ENCODE data around the gene ZGRF1. TPM values are rescaled to one million over a fixed set of nuclear protein-coding genes. Genes with fewer than 3 reads are reported as not detected.
"Not testable (repeated sequence)": the region's sequence is repeated elsewhere in the genome, so short reads cannot be mapped to it uniquely, and the experiment has no call there.

The ZGRF1 gene
- total RNA-seq, 2 donors from 2014 or later, result 3.8 to 5.2 TPM

- no peak for DNase-seq (ENCODE audit: low spot score)
- intact Hi-C loops (cut with DNase I), result no loop called here
Measured at GRCh38 chr4:112564706-112565270, 71.9 kb downstream of the ZGRF1 start.

- DNase-seq (ENCODE audit: low spot score), result no peak
- intact Hi-C loops (cut with DNase I), result no loop called here
Measured at GRCh38 chr4:112563431-112564200, 73.1 kb downstream of the ZGRF1 start.

GRCh38 chr4:112562254-112562879, 74.3 kb downstream of the ZGRF1 start:
- DNase-seq (ENCODE audit: low spot score), result no peak
- intact Hi-C loops (cut with DNase I), result no loop called here

GRCh38 chr4:112560084-112560483, 76.6 kb downstream of the ZGRF1 start:
- intact Hi-C loops (cut with DNase I), result no loop called here
- DNase-seq (ENCODE audit: low spot score), result no peak

- intact Hi-C loops (cut with DNase I), result no loop called here
- no peak for DNase-seq (ENCODE audit: low spot score)
Measured at GRCh38 chr4:112559053-112559452, 77.7 kb downstream of the ZGRF1 start.

GRCh38 chr4:112557676-112558411, 78.9 kb downstream of the ZGRF1 start:
- intact Hi-C loops (cut with DNase I), result no loop called here
- DNase-seq (ENCODE audit: low spot score), result no peak

DNA sequence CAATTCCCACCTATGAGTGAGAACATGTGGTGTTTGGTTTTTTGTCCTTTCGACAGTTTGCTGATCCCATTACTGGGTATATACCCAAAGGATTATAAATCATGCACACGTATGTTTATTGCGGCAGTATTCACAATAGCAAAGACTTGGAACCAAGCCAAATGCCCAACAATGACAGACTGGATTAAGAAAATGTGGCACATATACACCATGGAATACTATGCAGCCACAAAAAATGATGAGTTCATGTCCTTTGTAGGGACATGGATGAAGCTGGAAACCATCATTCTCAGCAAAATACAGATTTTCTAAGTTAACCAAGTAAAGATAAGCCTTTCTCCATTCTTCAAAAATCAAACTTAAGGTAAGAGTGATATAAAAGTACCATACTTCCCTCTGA, 82.4 kb downstream of the ZGRF1 start:
- DNase-seq (ENCODE audit: low spot score); intact Hi-C loops (cut with DNase I): not testable (repeated sequence)

GRCh38 chr4:112552668-112553067, 84.0 kb downstream of the ZGRF1 start:
- intact Hi-C loops (cut with DNase I), result no loop called here
- DNase-seq (ENCODE audit: low spot score), result no peak

DNA sequence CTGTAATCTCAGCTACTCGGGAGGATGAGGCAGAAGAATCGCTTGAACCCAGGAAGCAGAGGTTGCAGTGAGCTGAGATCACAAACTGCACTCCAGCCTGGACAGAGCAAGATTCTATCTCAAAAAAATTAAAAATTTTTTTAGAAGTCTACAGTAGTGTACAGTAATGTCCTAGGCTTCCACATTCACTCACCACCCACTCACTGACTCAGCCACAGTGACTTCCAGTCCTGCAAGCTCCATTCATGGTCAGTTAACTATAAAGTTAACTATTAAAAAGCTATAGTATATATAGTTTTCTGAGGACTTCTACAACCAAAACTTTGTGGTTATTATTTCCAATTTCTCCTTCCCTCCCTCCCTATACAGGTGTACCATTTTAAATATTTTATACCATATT, 86.0 kb downstream of the ZGRF1 start:
- intact Hi-C loops (cut with DNase I), result no loop called here
- no peak for DNase-seq (ENCODE audit: low spot score)

DNA sequence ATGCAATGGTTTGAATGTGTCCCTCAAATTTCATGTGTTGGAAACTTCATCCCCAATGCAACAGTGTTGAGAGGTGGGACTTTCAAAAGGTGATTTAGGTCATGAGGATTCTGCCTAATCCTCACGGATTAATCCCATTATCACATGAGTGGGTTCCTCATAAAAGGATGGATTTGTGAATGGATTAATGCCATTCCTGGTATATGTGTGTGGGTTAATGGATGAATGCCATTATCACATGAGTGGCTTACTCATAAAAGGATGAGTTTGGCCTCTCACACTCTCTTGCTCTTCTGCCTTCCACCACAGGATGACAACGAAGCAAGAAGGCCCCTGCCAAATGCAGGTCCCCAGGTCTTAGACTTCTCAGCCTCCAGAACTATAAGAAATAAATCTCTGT, 90.2 kb downstream of the ZGRF1 start:
- DNase-seq (ENCODE audit: low spot score), result no peak
- intact Hi-C loops (cut with DNase I), result no loop called here

DNA sequence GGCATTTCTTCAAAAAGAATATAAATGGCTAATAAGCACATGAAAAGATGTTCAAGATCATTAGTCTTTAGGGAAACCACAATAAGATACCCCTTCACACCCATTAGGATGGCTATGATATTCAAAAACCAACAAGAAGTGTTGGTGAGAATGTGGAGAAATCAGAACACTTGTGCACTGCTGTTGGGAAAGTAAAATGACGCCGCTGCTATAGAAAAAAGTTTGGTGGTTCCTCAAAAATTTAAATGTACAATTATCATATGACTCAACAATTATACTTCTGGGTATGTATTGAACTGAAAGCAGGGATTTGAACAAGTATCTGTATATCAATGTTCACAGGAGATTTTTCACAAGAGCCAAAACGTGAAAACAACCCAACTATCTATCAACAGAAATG, 91.4 kb downstream of the ZGRF1 start:
- intact Hi-C loops (cut with DNase I), result no loop called here
- no peak for DNase-seq (ENCODE audit: low spot score)

- DNase-seq (ENCODE audit: low spot score), result no peak
- intact Hi-C loops (cut with DNase I), result no loop called here
Measured at GRCh38 chr4:112540695-112541094, 96.0 kb downstream of the ZGRF1 start.

DNA sequence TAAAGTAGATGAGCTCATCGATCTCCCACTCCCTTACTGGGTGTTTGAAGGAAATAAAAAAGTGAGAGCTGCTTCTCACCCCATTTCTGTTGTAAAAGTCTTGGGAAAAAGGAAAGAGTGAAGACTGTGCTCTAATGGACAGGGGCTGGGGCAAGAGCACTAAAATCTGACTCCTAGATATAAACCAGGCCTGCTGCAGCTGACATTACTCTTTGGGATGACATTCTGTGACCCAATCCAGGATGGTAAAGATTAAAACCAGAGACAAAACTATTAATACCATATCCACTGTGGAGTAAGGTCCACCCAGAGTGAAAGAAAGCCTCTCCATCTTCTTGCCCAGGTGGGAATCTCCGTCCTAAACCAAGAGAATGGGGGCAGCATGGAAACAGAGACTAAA, 100.6 kb downstream of the ZGRF1 start:
- intact Hi-C loops (cut with DNase I), result no loop called here
- DNase-seq (ENCODE audit: low spot score), result no peak

DNA sequence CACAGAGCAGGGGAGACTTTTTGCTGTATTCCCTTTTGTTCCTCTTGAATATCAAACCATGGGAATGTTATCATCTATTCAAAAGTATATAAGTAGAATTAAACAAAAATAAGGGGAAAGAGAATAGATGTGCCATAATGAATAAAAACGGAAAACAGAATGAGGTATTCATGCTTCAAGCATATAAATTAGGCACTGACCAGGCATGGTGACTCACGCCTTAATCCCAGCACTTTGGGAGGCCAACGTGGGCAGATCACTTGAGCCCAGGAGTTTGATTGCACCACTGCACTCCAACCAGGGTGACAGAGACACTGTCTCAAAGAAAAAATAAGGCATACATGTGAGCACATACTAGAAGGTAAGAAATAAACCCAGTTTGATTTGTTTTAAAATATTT, 104.4 kb downstream of the ZGRF1 start:
- intact Hi-C loops (cut with DNase I), result no loop called here
- no peak for DNase-seq (ENCODE audit: low spot score)

DNA sequence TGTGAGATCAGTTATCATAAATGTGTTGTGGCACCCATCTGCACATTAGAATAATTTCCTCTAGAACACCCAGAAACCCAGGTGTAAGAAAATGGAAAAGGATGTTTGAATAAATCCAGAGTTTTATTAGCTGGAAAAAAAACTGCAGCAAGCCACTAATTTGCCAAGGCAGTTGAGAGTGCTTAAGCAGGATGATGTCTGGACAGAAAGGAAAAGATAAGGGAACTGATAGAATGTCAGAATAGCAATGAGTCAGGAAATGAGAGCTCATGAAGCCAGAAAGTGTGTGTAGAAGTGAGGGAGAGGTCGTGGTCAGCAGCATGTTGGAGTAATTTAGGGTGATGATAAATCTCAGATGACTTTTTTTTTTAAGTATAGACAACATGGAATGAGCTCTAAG, 105.6 kb downstream of the ZGRF1 start:
- intact Hi-C loops (cut with DNase I), result no loop called here

GRCh38 chr4:112526061-112526460, 110.6 kb downstream of the ZGRF1 start:
- no peak for DNase-seq (ENCODE audit: low spot score)
- intact Hi-C loops (cut with DNase I), result no loop called here

More for the DNA sequence above, 105.6 kb downstream of the ZGRF1 start:
- DNase-seq (ENCODE audit: low spot score), result no peak

GRCh38 chr4:112523764-112524505, 112.8 kb downstream of the ZGRF1 start:
- no peak for DNase-seq (ENCODE audit: low spot score)
- intact Hi-C loops (cut with DNase I), result no loop called here

DNA sequence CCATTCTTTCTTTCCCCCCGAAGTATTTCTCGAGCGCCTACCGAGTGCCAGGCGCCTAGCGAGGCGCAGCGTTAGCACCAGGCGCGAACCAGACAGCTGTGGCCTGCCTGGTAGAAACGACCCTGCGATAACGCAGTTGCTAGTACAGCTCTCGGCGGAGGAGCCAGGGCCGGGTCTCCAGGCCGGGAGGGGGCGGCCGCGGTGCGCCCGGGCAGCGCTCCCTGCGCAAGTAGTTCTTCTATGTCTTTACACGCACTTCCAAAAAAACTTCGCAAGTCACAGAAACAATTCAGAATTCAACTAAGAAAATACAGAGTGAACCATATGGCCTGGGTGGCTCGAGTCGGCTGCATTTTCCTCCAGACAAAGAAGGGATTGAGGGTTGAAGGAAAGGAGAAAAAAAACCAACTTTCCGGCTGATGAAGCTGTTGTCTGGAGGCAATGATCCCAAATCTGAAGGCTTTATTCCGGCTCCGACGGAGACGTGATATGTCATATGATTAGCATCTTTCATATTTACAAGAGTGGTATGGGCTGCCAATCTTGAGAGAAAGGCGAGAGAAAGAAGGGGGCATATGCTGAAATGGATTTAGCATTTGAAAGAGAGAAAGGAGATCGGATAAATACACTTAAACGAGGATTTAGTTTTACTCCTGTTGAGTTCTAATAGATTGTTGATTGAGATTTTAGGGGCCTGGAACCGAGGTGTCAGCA, 113.5 kb downstream of the ZGRF1 start:
- DNase-seq (ENCODE audit: low spot score), result no peak
- intact Hi-C loops (cut with DNase I), result no loop called here

- DNase-seq (ENCODE audit: low spot score); intact Hi-C loops (cut with DNase I): not testable (repeated sequence)
Measured at GRCh38 chr4:112522431-112522830, 114.3 kb downstream of the ZGRF1 start.
